Endothelial cell of umbilical vein (primary cell): ENCODE data around the gene RDH5. TPM values are rescaled to one million over a fixed set of nuclear protein-coding genes. Genes with fewer than 3 reads are reported as not detected.
A peak's percentile ranks its signal among the peaks of the same experiment; 100 is the strongest.

ENCODE experiments used
- BruUV-seq: library from RNA; stranded (reverse); fragments of 400-500 nt; replicated peaks from 2 replicates; lab custom pipeline; 2021; lab: Mats Ljungman, UMichigan
- CTCF ChIA-PET: fragments of 300-600, 350-600 bp; sonication (Branson Sonifier 250); formaldehyde crosslinking; loops from one replicate; lab custom pipeline; 2021; ENCODE audit warnings: antibody characterized with exemption, inconsistent platforms; lab: Charles Lee
- POLR2A ChIA-PET: fragments of 300-600, 350-600 bp; sonication (Branson Sonifier 250); formaldehyde crosslinking; loops from one replicate; lab custom pipeline; 2021; ENCODE audit warnings: antibody characterized with exemption, inconsistent platforms; lab: Charles Lee
- DNase-seq: peaks from one replicate; pipeline ENCODE4 v3.0.0-alpha.2; 2011; ENCODE audit warnings: low read depth, low spot score
- FAIRE-seq: peaks from 2 replicates; lab custom pipeline; 2011; peaks lifted over from hg19 to GRCh38; lab: Jason Lieb, UNC
- H2AFZ ChIP-seq: 2 replicates; pipeline ENCODE4 v1.6.0; 2012; ENCODE audit warnings: low read depth, low read length, control low read depth, inconsistent platforms
- H3K27ac ChIP-seq: 2 replicates; pipeline ENCODE4 v1.5.1; 2011; ENCODE audit warnings: low read depth, mild to moderate bottlenecking, control low read depth, low read length, moderate library complexity; ENCODE audit not compliant: insufficient read depth
- H3K27me3 ChIP-seq, 2 experiments: 2 replicates each; pipeline versions ENCODE4 v1.6.0 to v1.6.1; 2011; ENCODE audit warnings: low read length in 2 of 2, mixed read lengths in 1 of 2; ENCODE audit not compliant: control insufficient read depth in 2 of 2, insufficient read depth in 2 of 2
- H3K36me3 ChIP-seq, 2 experiments: 2 replicates in 1 of 2; 3 replicates in 1 of 2; pipeline ENCODE4 v1.5.1; 2011; ENCODE audit warnings: low read length in 2 of 2, mild to moderate bottlenecking in 1 of 2, moderate library complexity in 1 of 2; ENCODE audit not compliant: control insufficient read depth in 2 of 2, insufficient read depth in 2 of 2; ENCODE audit errors: extremely low read depth in 1 of 2
- H3K4me1 ChIP-seq: 3 replicates; pipeline ENCODE4 v1.5.1; 2011; ENCODE audit warnings: mild to moderate bottlenecking, low read length; ENCODE audit not compliant: control insufficient read depth, insufficient read depth; ENCODE audit errors: extremely low read depth
- H3K4me2 ChIP-seq: 2 replicates; pipeline ENCODE4 v1.6.1; 2011; ENCODE audit warnings: low read length, control low read depth, mixed read lengths; ENCODE audit not compliant: insufficient read depth
- H3K4me3 ChIP-seq, 3 experiments: fragments of 200-600 bp in 1 of 3; sonication (generic), shearing (Covaris generic) in 1 of 3; replicated peaks in 1 of 3; 2 replicates each; pipeline ENCODE4 v1.5.1; 2011 to 2016; ENCODE audit warnings: control low read depth in 3 of 3, low read length in 3 of 3, mild to moderate bottlenecking in 2 of 3, inconsistent platforms in 1 of 3, low read depth in 1 of 3, moderate library complexity in 1 of 3; ENCODE audit not compliant: insufficient read depth in 1 of 3
- H3K79me2 ChIP-seq: 2 replicates; pipeline ENCODE4 v1.6.0; 2012; ENCODE audit warnings: low read length, inconsistent platforms; ENCODE audit not compliant: control insufficient read depth, insufficient read depth
- H3K9ac ChIP-seq: replicated peaks from 2 replicates; pipeline ENCODE3; 2011; ENCODE audit warnings: low read length, control low read depth; ENCODE audit not compliant: insufficient read depth; ENCODE audit errors: extremely low read depth
- H3K9me1 ChIP-seq: replicated peaks from 3 replicates; pipeline ENCODE4 v1.6.0; 2011; ENCODE audit warnings: mild to moderate bottlenecking, low read length; ENCODE audit not compliant: control insufficient read depth, insufficient read depth; ENCODE audit errors: extremely low read depth
- H3K9me3 ChIP-seq: replicated peaks from 2 replicates; pipeline ENCODE4 v1.5.1; 2012; ENCODE audit warnings: low read length, inconsistent platforms; ENCODE audit not compliant: control insufficient read depth, insufficient read depth
- H4K20me1 ChIP-seq: replicated peaks from 2 replicates; pipeline ENCODE3; 2011; ENCODE audit warnings: mild to moderate bottlenecking, low read length; ENCODE audit not compliant: control insufficient read depth, insufficient read depth; ENCODE audit errors: extremely low read depth
- CTCF ChIP-seq, 2 donors: IDR thresholded peaks; 1 replicate in 1 of 2; 2 replicates in 1 of 2; pipeline ENCODE4 v1.5.1; 2011; ENCODE audit warnings: low read length in 2 of 2, mild to moderate bottlenecking in 2 of 2, moderate library complexity in 2 of 2, control low read depth in 1 of 2, inconsistent platforms in 1 of 2, low read depth in 1 of 2; ENCODE audit not compliant: insufficient read depth in 1 of 2; ENCODE audit errors: extremely low read depth in 1 of 2
- EZH2 ChIP-seq: IDR thresholded peaks from 2 replicates; pipeline ENCODE4 v1.6.1; 2012; ENCODE audit warnings: borderline replicate concordance, low read depth, mild to moderate bottlenecking, moderate library complexity, low read length, inconsistent platforms; ENCODE audit not compliant: severe bottlenecking
- GATA2 ChIP-seq: IDR thresholded peaks from 2 replicates; pipeline ENCODE4 v1.7.0; 2011; ENCODE audit warnings: low read depth, mild to moderate bottlenecking, moderate library complexity, mixed read lengths, low read length; ENCODE audit not compliant: insufficient read length, insufficient read depth
- MAX ChIP-seq: IDR thresholded peaks from 2 replicates; pipeline ENCODE4 v1.6.1; 2011; ENCODE audit not compliant: insufficient read depth, insufficient read length
- dilution Hi-C: fragments of 300-500 bp; cut with MboI; formaldehyde crosslinking; loops from one replicate; pipeline ENCODE4 v1.15.0; 2019; ENCODE audit warnings: low sequenced_read_pairs; ENCODE audit not compliant: extremely low pct_ligation_motif_present
- intact Hi-C: fragments of 100-400 bp; cut with micrococcal nuclease; formaldehyde crosslinking; loops from one replicate; pipeline ENCODE4 v1.10.0; 2022
- polyA plus RNA-seq, 4 experiments: library from polyadenylated mRNA; depleted of rRNA in 3 of 4; stranded (reverse) in 3 of 4; unstranded in 1 of 4; fragments of >200 nt; gene quantifications; 2 replicates each; pipeline versions ENCODE4 v1.2.1 to v1.2.3, GENCODE V29; 2011 to 2012; ENCODE audit warnings: missing spikeins in 1 of 4
- total RNA-seq: library from RNA; stranded (reverse); gene quantifications from 2 replicates; pipeline ENCODE4 v1.2.3, GENCODE V29; 2021

RDH5 gene
- total and polyA plus RNA-seq, 2 donors (not counting 3 experiments of a cell fraction or from before 2014, with no cell fraction given) = 2.7 to 3.7 TPM

- TF ChIP-seq CTCF (IDR thresholded peaks at IDR 0.05; ENCODE audit: extremely low read depth in 1 of 2, insufficient read depth in 1 of 2, low read depth in 1 of 2, low read length in 2 of 2) (no peak), EZH2 (peak; percentile 56), GATA2 (no peak), MAX (no peak)
- Histone ChIP-seq H3K9ac (no peak overlapping the region), H2AFZ (peak overlapping the region; percentile 78), H3K27me3 (peaks cover 42 to 44% of the 10 kb centered on the region in 2 experiments), H3K9me3 (no peaks in the 10 kb centered on the region), H3K4me3 (peak overlapping the region in 2 of 3 experiments; percentile 16 to 43), H3K4me2 (no peak overlapping the region), H3K27ac (no peak overlapping the region), H3K79me2 (no peaks in the 10 kb centered on the region), H3K36me3 (no peaks in the 10 kb centered on the region), H3K4me1 (no peaks in the 10 kb centered on the region), H3K9me1 (no peaks in the 10 kb centered on the region), H4K20me1 (no peaks in the 10 kb centered on the region)
- dilution Hi-C loops (no loop called here), intact Hi-C loops (no loop called here)
- no peak for FAIRE-seq
- no TSS peak for BruUV-seq
- CTCF ChIA-PET = interaction anchor here (0.9 to 2.0 kb wide), 3 partner anchors 8 to 18 kb away, joined by 3 to 5 read pairs (median 3); partner anchors contain the start of gene BLOC1S1
- POLR2A ChIA-PET = no interaction called here
- no peak for DNase-seq
Measured at GRCh38 chr12:55707219-55707671, 12.9 kb upstream of the RDH5 start.
